ENCODE data around the gene COL2A1.

Gene COL2A1

DNA sequence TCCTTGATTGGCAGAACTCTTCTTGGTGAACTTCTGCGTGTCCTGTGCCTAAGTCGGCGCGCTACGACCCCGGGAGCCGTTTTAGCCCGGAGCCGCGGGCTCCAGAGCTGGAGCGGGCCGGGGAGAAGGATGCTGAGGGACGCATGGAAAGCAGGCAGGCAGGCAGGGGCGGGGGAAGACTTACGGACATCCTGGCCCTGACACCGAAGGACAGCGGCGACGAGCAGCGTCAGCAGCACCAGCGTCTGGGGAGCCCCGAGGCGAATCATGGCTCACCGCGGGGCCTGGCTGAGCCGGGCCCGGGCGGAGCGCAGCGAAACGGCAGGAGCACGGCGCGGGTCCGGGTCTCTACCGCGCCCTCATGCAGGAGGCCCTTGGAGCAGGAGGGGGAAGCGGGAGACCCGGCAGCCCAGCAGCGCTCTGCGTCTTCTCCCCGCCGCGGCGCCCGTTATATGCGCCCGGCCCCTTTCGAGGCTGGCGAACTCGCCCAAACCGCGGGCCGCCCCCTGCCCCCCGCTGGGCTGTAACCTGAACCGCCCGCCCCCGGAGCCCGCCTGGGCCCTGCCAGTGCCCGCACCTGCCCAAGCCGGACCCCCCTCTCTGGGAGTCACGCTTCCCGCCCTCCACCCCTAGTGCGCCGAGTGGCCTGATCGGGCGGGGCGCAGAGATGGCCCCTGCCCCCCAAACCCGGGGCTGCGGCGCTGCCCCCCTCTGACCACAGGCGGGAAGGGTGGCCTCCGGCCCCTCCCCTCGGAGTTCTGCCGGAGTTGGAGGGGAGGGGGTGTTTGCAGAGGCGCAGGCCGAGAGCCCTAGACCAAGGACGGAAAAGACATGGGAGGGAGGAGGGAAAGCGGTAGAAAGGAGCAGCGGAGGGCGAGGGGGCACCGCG is at the start of gene COL2A1:
Gene COL2A1, minus strand, starts transcription at position 424 of the 889 bp plus-strand sequence. Its CDS starts 155 bp downstream, at position 269.
- Histone ChIP-seq H3K36me3 (ENCODE audit: control insufficient read depth, insufficient read depth, low read length) (no peaks in the 10 kb centered on the region), H3K27me3 (ENCODE audit: control insufficient read depth, insufficient read depth, low read length) (peaks cover 100% of the 10 kb centered on the region), H3K4me3 (ENCODE audit: low read depth, low read length) (peak within 1 kb of the TSS; percentile 53), H3K4me1 (ENCODE audit: control insufficient read depth, insufficient read depth, low read length) (peaks cover 25% of the 10 kb centered on the region), H3K27ac (ENCODE audit: low read depth, low read length) (no peak within 1 kb of the TSS), H3K9ac (ENCODE audit: low read depth, low read length) (no peak within 1 kb of the TSS), H3K9me3 (ENCODE audit: control insufficient read depth, insufficient read depth, low read length) (no peaks in the 10 kb centered on the region)

DNA sequence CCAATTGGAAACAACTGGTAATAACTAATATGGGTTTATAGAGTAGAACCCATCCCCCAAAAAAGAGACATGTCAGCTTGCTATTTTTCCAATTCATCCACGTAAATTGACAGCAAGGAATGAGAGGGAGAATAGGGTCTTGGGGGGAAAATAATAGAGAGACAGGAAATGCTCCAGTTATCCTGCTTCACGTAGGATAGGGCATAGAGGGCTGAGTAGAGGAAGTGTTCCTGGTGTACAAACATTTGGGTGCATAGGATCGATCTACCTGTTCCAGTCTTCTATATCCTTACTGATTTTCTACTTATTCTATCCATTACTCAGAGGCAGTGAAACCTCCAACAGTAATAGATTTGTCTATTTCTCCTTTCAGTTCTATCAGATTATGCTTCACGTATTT is 49.6 kb upstream of the COL2A1 start:
- Histone ChIP-seq H3K4me3 (ENCODE audit: low read depth, low read length) (no peak overlapping the region), H3K36me3 (ENCODE audit: control insufficient read depth, insufficient read depth, low read length) (peaks cover 22% of the 10 kb centered on the region), H3K27ac (ENCODE audit: low read depth, low read length) (no peak overlapping the region), H3K4me1 (ENCODE audit: control insufficient read depth, insufficient read depth, low read length) (no peaks in the 10 kb centered on the region), H3K9me3 (ENCODE audit: control insufficient read depth, insufficient read depth, low read length) (no peaks in the 10 kb centered on the region), H3K27me3 (ENCODE audit: control insufficient read depth, insufficient read depth, low read length) (no peaks in the 10 kb centered on the region), H3K9ac (ENCODE audit: low read depth, low read length) (no peak overlapping the region)

DNA sequence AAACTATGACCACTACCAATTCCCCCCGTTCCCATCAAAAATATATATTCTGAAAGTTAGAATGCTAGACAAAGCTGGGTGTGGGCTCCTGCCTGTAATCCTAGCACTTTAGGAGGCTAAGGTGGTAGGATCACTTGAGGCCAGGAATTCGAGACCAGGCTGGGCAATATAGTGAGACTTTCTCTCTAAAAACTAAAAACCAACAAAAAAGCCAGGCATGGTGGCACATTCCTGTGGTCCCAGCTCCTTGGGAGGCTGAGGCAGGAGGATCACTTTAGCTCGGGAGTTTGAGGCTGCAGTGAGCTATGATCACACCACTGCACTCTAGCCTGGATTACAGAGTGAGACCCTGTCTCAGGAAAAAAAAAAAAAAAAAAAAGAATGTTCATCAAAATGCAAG is 48.8 kb upstream of the COL2A1 start:
- Histone ChIP-seq H3K4me3 (ENCODE audit: low read depth, low read length) (no peak overlapping the region), H3K36me3 (ENCODE audit: control insufficient read depth, insufficient read depth, low read length) (peaks cover 22% of the 10 kb centered on the region), H3K27ac (ENCODE audit: low read depth, low read length) (no peak overlapping the region), H3K27me3 (ENCODE audit: control insufficient read depth, insufficient read depth, low read length) (no peaks in the 10 kb centered on the region), H3K9ac (ENCODE audit: low read depth, low read length) (no peak overlapping the region), H3K9me3 (ENCODE audit: control insufficient read depth, insufficient read depth, low read length) (no peaks in the 10 kb centered on the region), H3K4me1 (ENCODE audit: control insufficient read depth, insufficient read depth, low read length) (no peaks in the 10 kb centered on the region)

DNA sequence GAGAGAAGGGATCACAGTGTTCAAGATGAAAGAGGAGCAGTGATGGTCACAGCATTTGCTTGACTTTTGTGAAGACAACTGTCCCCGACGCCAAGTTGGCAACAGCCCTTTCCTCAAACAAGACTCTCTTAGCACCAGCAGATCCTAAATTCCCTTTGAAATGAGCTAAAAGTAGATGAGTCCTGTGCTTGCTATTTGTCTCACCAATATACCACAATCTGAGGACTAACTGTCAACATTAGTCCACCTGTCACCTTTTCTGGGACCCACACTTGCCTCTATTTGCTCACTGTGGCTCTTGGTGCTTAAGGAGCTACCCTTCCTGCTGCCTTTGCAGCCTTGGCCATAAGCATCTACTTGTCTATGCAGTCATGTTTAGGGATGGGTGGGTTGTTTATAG is 47.4 kb upstream of the COL2A1 start:
- no peaks in the 10 kb centered on the region for H3K4me1 ChIP-seq (ENCODE audit: control insufficient read depth, insufficient read depth, low read length)
- H3K9me3 ChIP-seq (ENCODE audit: control insufficient read depth, insufficient read depth, low read length): no peaks in the 10 kb centered on the region
- no peak overlapping the region for H3K27ac ChIP-seq (ENCODE audit: low read depth, low read length)
- no peak overlapping the region for H3K9ac ChIP-seq (ENCODE audit: low read depth, low read length)
- H3K27me3 ChIP-seq (ENCODE audit: control insufficient read depth, insufficient read depth, low read length): no peaks in the 10 kb centered on the region
- H3K36me3 ChIP-seq (ENCODE audit: control insufficient read depth, insufficient read depth, low read length): peaks cover 35% of the 10 kb centered on the region
- no peak overlapping the region for H3K4me3 ChIP-seq (ENCODE audit: low read depth, low read length)

DNA sequence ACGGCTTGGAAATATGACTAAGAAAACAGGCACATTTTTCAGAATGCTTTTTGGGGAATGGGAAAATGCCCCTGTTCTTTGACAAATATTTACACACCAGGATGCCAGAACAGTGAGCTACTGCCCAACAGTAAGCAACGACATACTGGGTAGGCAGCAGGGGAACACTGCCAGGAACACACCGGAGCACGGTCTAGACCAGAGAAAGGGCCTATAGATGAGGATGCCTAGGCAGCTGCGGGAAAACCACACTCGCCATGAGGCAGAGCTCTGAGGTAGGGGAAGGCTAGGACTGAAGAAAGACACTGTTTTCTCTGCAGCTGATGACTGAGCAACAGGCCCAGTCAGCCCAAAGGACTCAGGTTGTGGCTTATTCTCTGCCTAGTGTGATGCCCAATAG is 45.9 kb upstream of the COL2A1 start:
- H3K4me1 ChIP-seq (ENCODE audit: control insufficient read depth, insufficient read depth, low read length): no peaks in the 10 kb centered on the region
- no peaks in the 10 kb centered on the region for H3K9me3 ChIP-seq (ENCODE audit: control insufficient read depth, insufficient read depth, low read length)
- H3K9ac ChIP-seq (ENCODE audit: low read depth, low read length): no peak overlapping the region
- H3K27ac ChIP-seq (ENCODE audit: low read depth, low read length): no peak overlapping the region
- H3K27me3 ChIP-seq (ENCODE audit: control insufficient read depth, insufficient read depth, low read length): no peaks in the 10 kb centered on the region
- no peak overlapping the region for H3K4me3 ChIP-seq (ENCODE audit: low read depth, low read length)
- H3K36me3 ChIP-seq (ENCODE audit: control insufficient read depth, insufficient read depth, low read length): peaks cover 49% of the 10 kb centered on the region

DNA sequence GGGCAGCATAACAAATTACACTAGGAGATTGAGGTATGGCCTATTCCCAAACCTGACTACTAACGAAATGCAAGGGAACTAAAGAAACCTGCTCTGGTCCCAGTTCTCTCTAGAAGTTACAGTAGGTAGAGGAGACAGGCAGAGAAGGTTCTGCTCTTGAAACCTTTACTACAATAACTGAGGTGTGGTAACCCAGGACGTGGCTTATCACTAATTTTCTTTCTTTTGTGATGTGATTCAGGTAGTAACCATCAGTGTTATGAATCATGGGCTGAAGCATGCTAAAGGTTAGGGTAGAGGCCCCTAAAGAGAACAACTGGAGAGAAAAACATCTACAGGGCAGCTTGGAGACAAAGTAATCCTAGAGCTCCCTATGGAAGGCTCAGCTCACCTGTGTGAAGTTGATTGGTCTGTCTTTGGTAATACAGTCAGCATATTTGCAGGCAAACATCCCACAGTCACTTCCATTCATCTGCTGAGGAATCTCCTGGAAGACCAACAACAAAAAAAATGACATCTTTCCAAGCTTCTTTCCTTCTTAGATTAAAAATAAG is 41.8 kb upstream of the COL2A1 start:
- no peaks in the 10 kb centered on the region for H3K4me1 ChIP-seq (ENCODE audit: control insufficient read depth, insufficient read depth, low read length)
- peaks cover 69% of the 10 kb centered on the region for H3K36me3 ChIP-seq (ENCODE audit: control insufficient read depth, insufficient read depth, low read length)
- no peak overlapping the region for H3K4me3 ChIP-seq (ENCODE audit: low read depth, low read length)
- H3K9me3 ChIP-seq (ENCODE audit: control insufficient read depth, insufficient read depth, low read length): no peaks in the 10 kb centered on the region
- no peak overlapping the region for H3K27ac ChIP-seq (ENCODE audit: low read depth, low read length)
- no peak overlapping the region for H3K9ac ChIP-seq (ENCODE audit: low read depth, low read length)
- no peaks in the 10 kb centered on the region for H3K27me3 ChIP-seq (ENCODE audit: control insufficient read depth, insufficient read depth, low read length)

DNA sequence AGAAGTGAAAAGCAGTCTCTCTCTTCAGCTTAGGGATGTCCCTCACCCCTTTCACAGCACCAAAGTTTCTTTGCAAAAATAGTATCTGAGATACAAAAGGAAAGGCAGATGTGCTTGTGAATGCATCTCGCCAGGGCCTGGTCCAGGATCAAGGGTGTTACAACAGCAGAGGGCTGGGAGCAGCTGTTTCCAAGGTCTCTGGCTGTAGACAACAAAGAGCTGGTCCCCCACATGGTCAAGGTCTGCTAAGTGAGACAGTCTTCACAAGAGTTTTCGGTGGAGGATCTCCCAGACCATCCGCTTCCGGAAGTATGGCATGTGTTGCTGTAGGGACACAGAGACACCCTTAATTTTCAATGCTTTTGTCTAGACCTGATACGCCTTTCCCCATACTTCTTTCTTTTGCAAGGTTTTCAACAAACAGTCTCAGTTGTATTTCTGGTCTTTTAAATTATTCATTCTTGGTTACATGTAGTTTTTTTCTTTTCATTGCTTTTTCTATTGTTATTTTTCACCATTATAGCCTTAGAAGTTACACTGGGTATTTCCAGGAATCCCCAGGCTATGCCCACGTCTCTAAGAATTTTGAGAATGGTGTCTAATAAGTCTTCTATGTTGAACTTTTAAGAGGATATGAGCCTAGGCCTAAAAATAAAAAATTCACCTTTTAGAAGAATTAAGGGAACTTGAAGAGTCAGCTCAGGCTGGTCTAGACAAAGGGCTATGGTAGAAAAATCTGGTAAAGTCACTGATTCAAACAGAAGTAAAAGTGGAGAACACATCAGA is 41.0 kb upstream of the COL2A1 start:
- Histone ChIP-seq H3K27ac (ENCODE audit: low read depth, low read length) (no peak overlapping the region), H3K27me3 (ENCODE audit: control insufficient read depth, insufficient read depth, low read length) (no peaks in the 10 kb centered on the region), H3K9me3 (ENCODE audit: control insufficient read depth, insufficient read depth, low read length) (no peaks in the 10 kb centered on the region), H3K4me1 (ENCODE audit: control insufficient read depth, insufficient read depth, low read length) (no peaks in the 10 kb centered on the region), H3K36me3 (ENCODE audit: control insufficient read depth, insufficient read depth, low read length) (peaks cover 69% of the 10 kb centered on the region), H3K9ac (ENCODE audit: low read depth, low read length) (no peak overlapping the region), H3K4me3 (ENCODE audit: low read depth, low read length) (no peak overlapping the region)

DNA sequence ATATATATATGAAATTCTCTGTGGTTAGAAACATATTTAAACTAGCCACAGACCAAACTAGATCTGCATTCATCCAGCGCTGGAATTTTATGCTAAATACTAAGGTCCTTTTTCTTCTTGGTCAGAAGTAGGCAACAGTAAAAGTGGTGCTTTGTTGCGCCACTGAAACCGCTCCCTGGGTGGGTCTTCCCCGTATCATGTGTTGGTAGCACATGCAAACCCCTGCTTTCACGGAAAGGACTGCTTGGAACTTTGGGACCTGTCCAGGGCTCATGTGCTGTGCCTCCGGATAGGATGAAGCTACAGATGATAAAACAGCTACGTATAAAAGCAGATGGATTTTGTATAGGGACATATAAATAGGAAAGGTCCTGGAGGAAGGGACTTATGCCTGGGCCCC is 40.1 kb upstream of the COL2A1 start:
- H3K36me3 ChIP-seq (ENCODE audit: control insufficient read depth, insufficient read depth, low read length): peaks cover 65% of the 10 kb centered on the region

DNA sequence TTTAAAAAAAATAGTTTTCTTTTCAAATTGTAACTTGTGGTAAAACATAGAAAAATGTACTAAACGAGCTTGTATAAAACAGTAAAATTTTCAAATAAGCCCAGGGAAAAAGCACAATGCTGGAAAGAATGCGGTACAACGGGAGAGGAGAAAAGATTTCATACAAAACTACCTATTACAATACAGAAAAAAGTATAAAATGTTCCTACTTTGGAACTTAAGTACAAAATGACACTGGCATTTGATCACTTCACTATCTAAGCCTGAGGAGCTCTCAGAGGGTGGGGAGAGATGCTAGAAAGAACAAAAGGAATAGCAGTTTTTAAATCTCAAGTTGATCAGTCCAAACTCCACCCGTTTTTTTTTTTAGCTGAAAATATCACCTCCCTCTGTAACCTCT is 39.5 kb upstream of the COL2A1 start:
- no peaks in the 10 kb centered on the region for H3K4me1 ChIP-seq (ENCODE audit: control insufficient read depth, insufficient read depth, low read length)
- H3K4me3 ChIP-seq (ENCODE audit: low read depth, low read length): no peak overlapping the region
- H3K27me3 ChIP-seq (ENCODE audit: control insufficient read depth, insufficient read depth, low read length): peaks cover 6% of the 10 kb centered on the region; the same call in 1 of the 2 replicates
- no peak overlapping the region for H3K27ac ChIP-seq (ENCODE audit: low read depth, low read length)
- H3K9ac ChIP-seq (ENCODE audit: low read depth, low read length): no peak overlapping the region
- H3K9me3 ChIP-seq (ENCODE audit: control insufficient read depth, insufficient read depth, low read length): no peaks in the 10 kb centered on the region
- peaks cover 59% of the 10 kb centered on the region for H3K36me3 ChIP-seq (ENCODE audit: control insufficient read depth, insufficient read depth, low read length)

More for the DNA sequence above, 40.1 kb upstream of the COL2A1 start:
- H3K27me3 ChIP-seq (ENCODE audit: control insufficient read depth, insufficient read depth, low read length): peaks cover 6% of the 10 kb centered on the region; the same call in 1 of the 2 replicates
- H3K4me1 ChIP-seq (ENCODE audit: control insufficient read depth, insufficient read depth, low read length): no peaks in the 10 kb centered on the region
- H3K9me3 ChIP-seq (ENCODE audit: control insufficient read depth, insufficient read depth, low read length): no peaks in the 10 kb centered on the region
- H3K4me3 ChIP-seq (ENCODE audit: low read depth, low read length): no peak overlapping the region
- H3K27ac ChIP-seq (ENCODE audit: low read depth, low read length): no peak overlapping the region
- H3K9ac ChIP-seq (ENCODE audit: low read depth, low read length): no peak overlapping the region

DNA sequence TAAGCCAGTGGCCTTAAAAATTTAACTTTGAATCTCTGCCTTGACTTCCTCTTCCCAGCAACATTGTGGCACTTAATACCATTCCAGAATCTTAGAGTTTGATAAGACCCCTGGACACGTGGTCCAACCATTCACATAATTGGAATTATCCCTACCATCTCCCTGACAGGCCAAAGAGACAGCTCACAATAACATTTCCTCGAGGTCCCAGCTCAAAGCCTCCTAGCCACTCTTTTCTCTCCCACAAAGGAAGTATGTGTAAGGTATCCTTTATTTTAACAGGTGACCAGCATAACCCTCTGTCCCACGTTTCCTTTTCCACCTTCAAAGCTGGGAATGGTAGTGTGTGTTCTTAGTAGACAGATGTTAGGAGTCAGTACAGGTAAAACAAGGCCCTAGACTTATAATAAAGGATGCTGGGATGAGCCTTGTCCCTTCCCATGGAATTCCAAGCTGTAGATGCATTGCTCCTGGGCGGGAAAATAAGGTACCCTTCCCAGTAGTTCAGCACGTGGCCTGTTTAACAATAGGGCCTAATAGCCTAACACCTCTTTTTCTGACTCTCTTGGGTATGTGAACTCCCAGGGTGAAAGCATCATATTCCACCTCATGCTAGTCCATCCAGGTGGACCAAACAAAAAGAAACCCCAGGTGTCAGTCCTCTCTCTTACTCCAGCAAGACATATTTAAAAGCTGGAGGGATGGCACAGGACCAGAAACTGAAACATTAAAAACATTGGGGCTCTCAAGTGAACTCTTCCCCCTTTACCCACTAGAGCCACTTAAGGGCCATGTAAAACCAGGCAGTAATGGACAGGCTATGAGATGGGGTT is 37.5 kb upstream of the COL2A1 start:
- H3K4me1 ChIP-seq (ENCODE audit: control insufficient read depth, insufficient read depth, low read length): peaks cover 12% of the 10 kb centered on the region
- H3K27ac ChIP-seq (ENCODE audit: low read depth, low read length): no peak overlapping the region
- H3K27me3 ChIP-seq (ENCODE audit: control insufficient read depth, insufficient read depth, low read length): peaks cover 23% of the 10 kb centered on the region
- no peak overlapping the region for H3K9ac ChIP-seq (ENCODE audit: low read depth, low read length)
- H3K4me3 ChIP-seq (ENCODE audit: low read depth, low read length): no peak overlapping the region
- H3K36me3 ChIP-seq (ENCODE audit: control insufficient read depth, insufficient read depth, low read length): peaks cover 40% of the 10 kb centered on the region
- H3K9me3 ChIP-seq (ENCODE audit: control insufficient read depth, insufficient read depth, low read length): no peaks in the 10 kb centered on the region
